SU-DHL-6 (cell line): ENCODE measurements around the gene OOSP1.

Experiments used
- H2AFZ ChIP-seq: fragments of 200-600 bp; sonication (generic); 2 replicates; pipeline ENCODE4 v1.6.1; 2014; ENCODE audit warnings: low read depth, mild to moderate bottlenecking, moderate library complexity, mixed read lengths, antibody characterized with exemption, low read length; ENCODE audit not compliant: severe bottlenecking
- H3F3A ChIP-seq: fragments of 200-600 bp; shearing (Covaris generic); 2 replicates; pipeline ENCODE4 v1.6.0; 2016; ENCODE audit warnings: antibody characterized with exemption, mild to moderate bottlenecking; ENCODE audit not compliant: insufficient read depth
- H3K27ac ChIP-seq: fragments of 200-600 bp; sonication (generic); 2 replicates; pipeline ENCODE4 v1.5.1; 2016; ENCODE audit warnings: low read depth, mild to moderate bottlenecking, low read length, moderate library complexity, mixed read lengths
- H3K27me3 ChIP-seq: fragments of 200-600 bp; sonication (generic), shearing (Covaris generic); 2 replicates; pipeline ENCODE4 v1.6.0; 2014; ENCODE audit warnings: mild to moderate bottlenecking, low read length
- H3K36me3 ChIP-seq: fragments of 200-600 bp; sonication (generic); 2 replicates; pipeline ENCODE4 v1.6.1; 2014; ENCODE audit warnings: mild to moderate bottlenecking, low read length, mixed read lengths
- H3K4me2 ChIP-seq: fragments of 300-600, 200-600 bp; shearing (Covaris generic), sonication (generic); 2 replicates; pipeline ENCODE4 v1.6.0; 2014; ENCODE audit warnings: low read length, low read depth, mild to moderate bottlenecking; ENCODE audit not compliant: poor library complexity, severe bottlenecking
- H3K4me3 ChIP-seq: fragments of 200-600 bp; sonication (generic); 2 replicates; pipeline ENCODE4 v1.5.1; 2014; ENCODE audit warnings: antibody characterized with exemption, low read length, mild to moderate bottlenecking, mixed read lengths; ENCODE audit not compliant: insufficient read depth, poor library complexity, severe bottlenecking
- H3K79me2 ChIP-seq: fragments of 200-600 bp; sonication (generic); 2 replicates; pipeline ENCODE4 v1.6.1; 2014; ENCODE audit warnings: mild to moderate bottlenecking, low read length, moderate library complexity; ENCODE audit not compliant: insufficient read depth
- H3K9ac ChIP-seq: fragments of 200-600 bp; sonication (generic); 2 replicates; pipeline ENCODE4 v1.7.0; 2014; ENCODE audit warnings: mild to moderate bottlenecking, low read length
- H3K9me2 ChIP-seq: fragments of 200-600 bp; sonication (generic); replicated peaks from 2 replicates; pipeline ENCODE4 v1.6.1; 2014; ENCODE audit warnings: low read length; ENCODE audit not compliant: insufficient read depth
- H3K9me3 ChIP-seq: fragments of 200-600 bp; sonication (generic); 2 replicates; pipeline ENCODE4 v1.6.1; 2014; ENCODE audit warnings: low read length, mixed read lengths; ENCODE audit not compliant: insufficient read depth
- H4K20me1 ChIP-seq: fragments of 200-600 bp; sonication (generic); 2 replicates; pipeline ENCODE4 v1.6.1; 2014; ENCODE audit warnings: low read depth, mild to moderate bottlenecking, antibody characterized with exemption, low read length, moderate library complexity, mixed read lengths
- EZH2phosphoT487 ChIP-seq: fragments of 200-600 bp; sonication (generic), shearing (Covaris generic); conservative IDR thresholded peaks from 2 replicates; pipeline ENCODE4 v1.6.1; 2018; ENCODE audit warnings: mild to moderate bottlenecking, antibody characterized with exemption, low read length, moderate library complexity, mixed read lengths
- TF ChIP-seq, protein P1 (sequence below): fragments of 200-600 bp; sonication (generic); IDR thresholded peaks from one replicate; pipeline ENCODE4 v1.5.1; 2017; ENCODE audit warnings: antibody characterized with exemption, mild to moderate bottlenecking, low read length, moderate library complexity; ENCODE audit not compliant: insufficient read depth, poor library complexity, severe bottlenecking

The OOSP1 gene

DNA sequence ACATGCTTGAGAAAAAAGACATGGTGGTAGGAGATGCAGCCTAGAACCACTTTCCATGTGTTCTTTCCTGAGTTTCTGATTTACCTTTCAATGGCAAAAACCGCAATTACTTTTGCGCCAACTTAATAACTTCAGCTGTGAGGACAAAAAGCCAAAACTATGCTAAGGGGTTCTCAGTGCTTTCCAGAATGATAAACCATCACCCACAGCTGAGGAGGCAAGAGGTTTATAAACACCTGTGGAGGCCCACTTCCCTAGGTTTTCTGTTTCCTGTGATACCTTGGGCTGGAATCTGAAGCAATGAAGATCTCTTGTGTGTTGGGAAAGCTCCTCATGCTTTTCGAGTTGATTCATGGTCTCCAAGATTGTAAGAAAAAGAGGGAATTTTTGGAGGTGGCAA, 25.5 kb downstream of the OOSP1 start, which contains the start of gene OOSP4A:
OOSP4A (plus strand) TSS at position 301 of the 400 bp plus-strand sequence; CDS start at position 301, 0 bp downstream.
- Histone ChIP-seq H3K9ac (no peak within 1 kb of the TSS), H3K27me3 (no peaks in the 10 kb centered on the region), H3K4me3 (no peak within 1 kb of the TSS), H3K9me2 (no peaks in the 10 kb centered on the region), H3K4me2 (no peak within 1 kb of the TSS), H3F3A (no peaks in the 10 kb centered on the region), H3K79me2 (no peaks in the 10 kb centered on the region), H2AFZ (no peak within 1 kb of the TSS), H4K20me1 (no peaks in the 10 kb centered on the region), H3K36me3 (no peaks in the 10 kb centered on the region), H3K9me3 (no peaks in the 10 kb centered on the region), H3K27ac (no peak within 1 kb of the TSS)
- TF ChIP-seq, protein P1, sequence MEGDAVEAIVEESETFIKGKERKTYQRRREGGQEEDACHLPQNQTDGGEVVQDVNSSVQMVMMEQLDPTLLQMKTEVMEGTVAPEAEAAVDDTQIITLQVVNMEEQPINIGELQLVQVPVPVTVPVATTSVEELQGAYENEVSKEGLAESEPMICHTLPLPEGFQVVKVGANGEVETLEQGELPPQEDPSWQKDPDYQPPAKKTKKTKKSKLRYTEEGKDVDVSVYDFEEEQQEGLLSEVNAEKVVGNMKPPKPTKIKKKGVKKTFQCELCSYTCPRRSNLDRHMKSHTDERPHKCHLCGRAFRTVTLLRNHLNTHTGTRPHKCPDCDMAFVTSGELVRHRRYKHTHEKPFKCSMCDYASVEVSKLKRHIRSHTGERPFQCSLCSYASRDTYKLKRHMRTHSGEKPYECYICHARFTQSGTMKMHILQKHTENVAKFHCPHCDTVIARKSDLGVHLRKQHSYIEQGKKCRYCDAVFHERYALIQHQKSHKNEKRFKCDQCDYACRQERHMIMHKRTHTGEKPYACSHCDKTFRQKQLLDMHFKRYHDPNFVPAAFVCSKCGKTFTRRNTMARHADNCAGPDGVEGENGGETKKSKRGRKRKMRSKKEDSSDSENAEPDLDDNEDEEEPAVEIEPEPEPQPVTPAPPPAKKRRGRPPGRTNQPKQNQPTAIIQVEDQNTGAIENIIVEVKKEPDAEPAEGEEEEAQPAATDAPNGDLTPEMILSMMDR, result no peak
- TF ChIP-seq EZH2phosphoT487, result no peak

DNA sequence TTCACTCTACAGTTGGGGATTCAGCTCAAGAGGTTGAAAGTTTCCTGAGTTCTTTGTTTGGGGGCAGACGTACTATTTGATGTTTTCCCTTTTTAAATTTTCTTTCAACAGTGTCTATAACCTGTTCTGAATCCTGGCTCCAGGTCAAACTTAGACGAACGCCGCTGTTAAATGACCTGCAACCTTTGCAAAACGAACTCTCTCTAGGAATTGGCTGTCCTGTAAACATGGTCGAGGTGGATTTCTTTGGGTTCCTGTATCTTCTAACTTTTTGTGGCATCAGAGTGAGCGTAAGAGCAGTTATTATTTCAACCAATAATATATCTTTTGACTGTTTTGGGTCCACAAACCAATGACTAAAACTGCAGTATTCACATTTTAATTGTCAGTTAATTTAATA, 27.2 kb downstream of the OOSP1 start:
- no peaks in the 10 kb centered on the region for H3K27me3 ChIP-seq
- no peaks in the 10 kb centered on the region for H3F3A ChIP-seq
- no peak overlapping the region for H3K9ac ChIP-seq
- no peak overlapping the region for H3K27ac ChIP-seq
- TF ChIP-seq, protein P1, result no peak
- no peak for TF ChIP-seq EZH2phosphoT487
- H3K4me2 ChIP-seq, result no peak overlapping the region
- no peaks in the 10 kb centered on the region for H3K9me3 ChIP-seq
- no peaks in the 10 kb centered on the region for H3K9me2 ChIP-seq
- no peak overlapping the region for H2AFZ ChIP-seq
- H4K20me1 ChIP-seq, result no peaks in the 10 kb centered on the region
- no peaks in the 10 kb centered on the region for H3K36me3 ChIP-seq
- no peak overlapping the region for H3K4me3 ChIP-seq
- no peaks in the 10 kb centered on the region for H3K79me2 ChIP-seq

DNA sequence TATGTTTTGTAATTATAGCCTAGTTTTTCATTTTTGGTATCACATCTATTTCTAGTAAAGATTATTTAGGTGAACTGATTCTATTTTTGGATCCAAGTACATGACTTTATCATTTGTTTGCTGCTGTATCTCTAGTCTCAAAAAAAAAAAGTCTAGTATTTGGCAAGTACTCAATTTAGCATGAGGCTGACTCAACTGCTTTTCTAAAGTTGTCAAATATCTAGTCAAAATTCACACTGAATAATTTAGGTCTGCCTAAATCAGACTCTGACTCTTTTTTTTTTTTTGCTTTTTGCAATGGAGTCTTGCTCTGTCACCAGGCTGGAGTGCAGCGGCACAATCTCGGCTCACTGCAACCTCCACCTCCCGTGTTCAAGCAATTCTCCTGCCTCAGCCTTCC, 28.0 kb downstream of the OOSP1 start:
- Histone ChIP-seq H3K9me3 (no peaks in the 10 kb centered on the region), H3K4me2 (no peak overlapping the region), H3K9ac (no peak overlapping the region), H2AFZ (no peak overlapping the region), H3K27me3 (no peaks in the 10 kb centered on the region), H3F3A (no peaks in the 10 kb centered on the region), H3K4me3 (no peak overlapping the region), H3K27ac (no peak overlapping the region), H3K9me2 (no peaks in the 10 kb centered on the region), H3K79me2 (no peaks in the 10 kb centered on the region), H3K36me3 (no peaks in the 10 kb centered on the region), H4K20me1 (no peaks in the 10 kb centered on the region)
- TF ChIP-seq, protein P1, result no peak
- no peak for TF ChIP-seq EZH2phosphoT487
